ENCODE measurements around the gene MCF2L2. TPM values are rescaled to one million over a fixed set of nuclear protein-coding genes. Genes with fewer than 3 reads are reported as not detected.

MCF2L2 gene
- total and polyA plus RNA-seq, 10 donors = 0.46 to 37.7 (median 17.6) TPM

DNA sequence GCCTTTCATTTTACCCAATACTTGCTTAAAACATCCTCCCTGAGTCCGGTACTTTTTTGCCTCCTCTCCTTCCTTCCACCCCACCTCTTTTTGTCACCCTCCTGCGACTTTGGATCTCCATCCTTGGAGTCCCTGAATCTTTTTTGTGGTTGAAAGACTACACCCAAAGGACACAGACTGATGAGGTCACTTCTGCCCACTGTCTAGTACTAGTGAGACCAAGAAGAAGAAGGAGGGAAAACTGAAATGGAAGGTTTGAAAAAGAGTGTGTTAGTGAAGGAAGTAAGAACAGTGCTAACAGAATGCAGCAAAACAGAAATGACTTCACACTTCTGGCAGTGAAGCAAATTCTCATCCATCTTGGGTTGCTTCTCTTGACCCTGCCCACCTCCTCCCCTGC, 168.8 kb downstream of the MCF2L2 start:
- peak overlapping the region in 1 of 8 donors; percentile 26 for H3K4me3 ChIP-seq
- 48 to 76% (median 63%) methylated on average over 2 of the region's 2 CpGs for WGBS, 5 donors
- intact Hi-C loops (cut with DNase I; ENCODE audit: low total_unique reads) = no loop called here
- TF ChIP-seq POLR2AphosphoS5 (IDR thresholded peaks at IDR 0.05) (no peak), POLR2A (IDR thresholded peaks at IDR 0.05) (no peak)
- TF ChIP-seq, protein P1, sequence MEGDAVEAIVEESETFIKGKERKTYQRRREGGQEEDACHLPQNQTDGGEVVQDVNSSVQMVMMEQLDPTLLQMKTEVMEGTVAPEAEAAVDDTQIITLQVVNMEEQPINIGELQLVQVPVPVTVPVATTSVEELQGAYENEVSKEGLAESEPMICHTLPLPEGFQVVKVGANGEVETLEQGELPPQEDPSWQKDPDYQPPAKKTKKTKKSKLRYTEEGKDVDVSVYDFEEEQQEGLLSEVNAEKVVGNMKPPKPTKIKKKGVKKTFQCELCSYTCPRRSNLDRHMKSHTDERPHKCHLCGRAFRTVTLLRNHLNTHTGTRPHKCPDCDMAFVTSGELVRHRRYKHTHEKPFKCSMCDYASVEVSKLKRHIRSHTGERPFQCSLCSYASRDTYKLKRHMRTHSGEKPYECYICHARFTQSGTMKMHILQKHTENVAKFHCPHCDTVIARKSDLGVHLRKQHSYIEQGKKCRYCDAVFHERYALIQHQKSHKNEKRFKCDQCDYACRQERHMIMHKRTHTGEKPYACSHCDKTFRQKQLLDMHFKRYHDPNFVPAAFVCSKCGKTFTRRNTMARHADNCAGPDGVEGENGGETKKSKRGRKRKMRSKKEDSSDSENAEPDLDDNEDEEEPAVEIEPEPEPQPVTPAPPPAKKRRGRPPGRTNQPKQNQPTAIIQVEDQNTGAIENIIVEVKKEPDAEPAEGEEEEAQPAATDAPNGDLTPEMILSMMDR (IDR thresholded peaks at IDR 0.05 in 8 of 11, conservative IDR thresholded peaks at IDR 0.05 in 3 of 11) = no peak
- H3K27ac ChIP-seq = peak overlapping the region in 6 of 8 donors; percentile 23 to 79 (median 76)
- no peak for DNase-seq
- H3K4me1 ChIP-seq = peaks cover 2 to 52% (median 21%) of the 10 kb centered on the region in 6 donors
- H3K36me3 ChIP-seq = no peaks in the 10 kb centered on the region
- H3K27me3 ChIP-seq (replicated peaks in 1 of 7) = peaks cover 0 to 9% (median 1%) of the 10 kb centered on the region in 7 donors
- H3K9me3 ChIP-seq = no peaks in the 10 kb centered on the region

DNA sequence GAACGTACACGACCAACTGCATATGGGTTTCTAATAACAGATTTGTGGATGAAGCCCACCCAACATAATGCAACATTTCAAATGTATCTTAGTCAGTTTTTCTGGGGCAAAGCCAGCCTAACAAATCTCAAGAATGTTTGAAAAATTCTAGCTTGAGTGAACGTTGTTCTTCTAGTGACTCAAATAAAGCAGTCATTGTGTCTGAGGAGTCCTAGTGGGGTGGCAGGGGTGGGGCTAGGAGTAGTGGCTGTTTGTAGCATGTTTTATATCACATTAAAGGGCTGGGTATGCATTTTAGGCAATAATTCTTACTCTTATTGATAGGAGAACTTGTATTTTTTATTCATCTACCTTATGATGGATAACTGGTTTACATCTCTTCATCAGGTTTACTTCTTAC, 169.3 kb downstream of the MCF2L2 start:
- WGBS, 5 donors = 79 to 91% (median 82%) methylated on average over 3 of the region's 3 CpGs
- H3K27ac ChIP-seq = peak overlapping the region in 4 of 8 donors; percentile 74 to 79 (median 78)
- peaks cover 0 to 14% (median 7%) of the 10 kb centered on the region in 7 donors for H3K27me3 ChIP-seq (replicated peaks in 1 of 7)
- no peaks in the 10 kb centered on the region for H3K9me3 ChIP-seq
- intact Hi-C loops (cut with DNase I; ENCODE audit: low total_unique reads) = no loop called here
- DNase-seq = no peak
- H3K4me3 ChIP-seq = no peak overlapping the region
- TF ChIP-seq POLR2AphosphoS5 (IDR thresholded peaks at IDR 0.05) (no peak), POLR2A (IDR thresholded peaks at IDR 0.05) (no peak)
- TF ChIP-seq, protein P1 (IDR thresholded peaks at IDR 0.05 in 8 of 11, conservative IDR thresholded peaks at IDR 0.05 in 3 of 11) = no peak
- no peaks in the 10 kb centered on the region for H3K36me3 ChIP-seq
- peaks cover 5 to 52% (median 24%) of the 10 kb centered on the region in 6 donors for H3K4me1 ChIP-seq

DNA sequence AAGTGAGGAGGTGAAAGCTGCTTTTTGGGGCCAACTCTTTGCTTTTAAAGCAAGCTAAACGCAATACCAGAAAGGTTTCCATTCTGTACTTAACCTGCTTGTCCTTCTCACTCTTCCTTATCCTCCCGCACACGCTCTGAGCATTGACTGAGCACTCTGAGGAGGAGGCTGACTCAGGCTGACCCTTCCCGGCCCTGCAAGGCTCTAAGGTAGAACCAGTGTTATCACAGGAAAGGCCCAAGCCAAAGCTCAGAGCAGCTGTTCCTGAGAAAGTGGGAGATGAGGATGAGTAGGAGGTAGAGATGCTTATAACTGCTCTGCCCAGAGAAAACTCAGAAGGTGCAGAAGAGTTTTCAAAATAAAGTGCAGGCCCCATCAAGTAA, 173.1 kb downstream of the MCF2L2 start:
- Histone ChIP-seq H3K4me1 (peaks cover 5 to 58% (median 32%) of the 10 kb centered on the region in 6 donors), H3K36me3 (no peaks in the 10 kb centered on the region), H3K27ac (peak overlapping the region in 3 of 8 donors; percentile 82 to 90 (median 89)), H3K9me3 (no peaks in the 10 kb centered on the region), H3K27me3 (replicated peaks in 1 of 7) (peaks cover 0 to 42% (median 19%) of the 10 kb centered on the region in 7 donors), H3K4me3 (peak overlapping the region in 1 of 8 donors; percentile 68)
- TF ChIP-seq POLR2A (IDR thresholded peaks at IDR 0.05) (no peak), POLR2AphosphoS5 (IDR thresholded peaks at IDR 0.05) (no peak)
- TF ChIP-seq, protein P1 (IDR thresholded peaks at IDR 0.05 in 8 of 11, conservative IDR thresholded peaks at IDR 0.05 in 3 of 11) = no peak
- WGBS, 5 donors = 75 to 95% (median 89%) methylated on average over 4 of the region's 4 CpGs
- DNase-seq = no peak
- intact Hi-C loops (cut with DNase I; ENCODE audit: low total_unique reads) = no loop called here

DNA sequence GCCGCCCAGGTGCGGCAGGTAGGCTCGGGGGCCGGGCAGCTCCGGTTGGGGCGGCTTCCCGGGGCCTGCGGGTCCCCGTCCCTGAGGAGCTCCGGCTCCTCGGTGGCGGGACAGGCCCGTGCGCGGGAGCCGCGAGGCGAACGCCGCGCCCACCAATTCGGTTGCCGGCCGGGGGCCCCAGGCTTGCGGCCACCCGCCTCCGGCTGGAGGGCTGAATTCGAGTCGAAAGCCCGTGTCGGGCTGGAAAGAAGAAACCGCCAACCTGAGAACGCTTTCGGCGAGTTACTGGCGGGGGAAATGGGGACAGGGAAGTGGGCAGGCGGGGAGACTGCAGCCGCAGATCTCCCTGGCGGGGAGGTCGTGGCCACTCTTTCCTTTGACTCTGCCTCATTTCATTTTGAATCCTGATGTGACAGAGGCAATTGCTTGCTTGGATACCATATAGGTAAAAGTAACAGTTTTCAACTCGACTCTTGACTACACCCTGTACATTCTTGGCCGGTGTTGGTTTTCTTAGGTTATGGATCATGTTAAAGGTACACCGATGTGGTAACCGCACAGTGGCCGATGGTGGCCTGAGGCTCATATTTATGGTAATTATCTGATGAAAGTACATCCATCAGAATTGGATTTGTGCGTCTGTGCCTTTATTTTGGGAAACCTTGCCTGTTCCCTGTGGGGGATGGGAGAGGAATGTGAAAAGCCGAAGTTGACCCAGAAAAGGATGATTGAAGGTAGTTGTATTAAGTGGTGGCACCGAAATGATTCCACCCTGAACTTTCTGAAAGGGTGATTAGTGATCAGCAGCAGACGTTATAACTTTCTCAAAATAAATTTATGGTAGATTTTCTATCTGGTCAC, 173.7 kb downstream of the MCF2L2 start:
- H3K27ac ChIP-seq = peak overlapping the region in 7 of 8 donors; percentile 44 to 90 (median 82)
- peak; percentile 82 for DNase-seq
- H3K4me1 ChIP-seq = peaks cover 5 to 52% (median 26%) of the 10 kb centered on the region in 6 donors
- intact Hi-C loops (cut with DNase I; ENCODE audit: low total_unique reads) = no loop called here
- peak overlapping the region; percentile 25 to 68 (median 56) for H3K4me3 ChIP-seq
- 11 to 27% (median 13%) methylated on average over 43 to 49 of the region's 49 CpGs for WGBS, 5 donors
- H3K9me3 ChIP-seq = no peaks in the 10 kb centered on the region
- H3K36me3 ChIP-seq = no peaks in the 10 kb centered on the region
- TF ChIP-seq POLR2AphosphoS5 (IDR thresholded peaks at IDR 0.05) = peak in 1 of 3 donors; percentile 16
- TF ChIP-seq, protein P1 (IDR thresholded peaks at IDR 0.05 in 8 of 11, conservative IDR thresholded peaks at IDR 0.05 in 3 of 11) = no peak
- no peak for TF ChIP-seq POLR2A (IDR thresholded peaks at IDR 0.05)
- H3K27me3 ChIP-seq (replicated peaks in 1 of 7) = peaks cover 0 to 42% (median 19%) of the 10 kb centered on the region in 7 donors

All from spleen (tissue), 11 donors.